GM19467 (cell line): ENCODE results near the gene GOLGA3.
A peak's percentile ranks its signal among the peaks of the same experiment; 100 is the strongest.
"Not testable (repeated sequence)": the region's sequence is repeated elsewhere in the genome, so short reads cannot be mapped to it uniquely, and the experiment has no call there.

Source experiments
- ATAC-seq: cut with Tn5 transposase; IDR thresholded peaks from one replicate; pipeline ENCODE4 v1.9.1; 2021; ENCODE audit warnings: mild to moderate bottlenecking, moderate library complexity; ENCODE audit not compliant: unreplicated experiment

Gene GOLGA3

DNA sequence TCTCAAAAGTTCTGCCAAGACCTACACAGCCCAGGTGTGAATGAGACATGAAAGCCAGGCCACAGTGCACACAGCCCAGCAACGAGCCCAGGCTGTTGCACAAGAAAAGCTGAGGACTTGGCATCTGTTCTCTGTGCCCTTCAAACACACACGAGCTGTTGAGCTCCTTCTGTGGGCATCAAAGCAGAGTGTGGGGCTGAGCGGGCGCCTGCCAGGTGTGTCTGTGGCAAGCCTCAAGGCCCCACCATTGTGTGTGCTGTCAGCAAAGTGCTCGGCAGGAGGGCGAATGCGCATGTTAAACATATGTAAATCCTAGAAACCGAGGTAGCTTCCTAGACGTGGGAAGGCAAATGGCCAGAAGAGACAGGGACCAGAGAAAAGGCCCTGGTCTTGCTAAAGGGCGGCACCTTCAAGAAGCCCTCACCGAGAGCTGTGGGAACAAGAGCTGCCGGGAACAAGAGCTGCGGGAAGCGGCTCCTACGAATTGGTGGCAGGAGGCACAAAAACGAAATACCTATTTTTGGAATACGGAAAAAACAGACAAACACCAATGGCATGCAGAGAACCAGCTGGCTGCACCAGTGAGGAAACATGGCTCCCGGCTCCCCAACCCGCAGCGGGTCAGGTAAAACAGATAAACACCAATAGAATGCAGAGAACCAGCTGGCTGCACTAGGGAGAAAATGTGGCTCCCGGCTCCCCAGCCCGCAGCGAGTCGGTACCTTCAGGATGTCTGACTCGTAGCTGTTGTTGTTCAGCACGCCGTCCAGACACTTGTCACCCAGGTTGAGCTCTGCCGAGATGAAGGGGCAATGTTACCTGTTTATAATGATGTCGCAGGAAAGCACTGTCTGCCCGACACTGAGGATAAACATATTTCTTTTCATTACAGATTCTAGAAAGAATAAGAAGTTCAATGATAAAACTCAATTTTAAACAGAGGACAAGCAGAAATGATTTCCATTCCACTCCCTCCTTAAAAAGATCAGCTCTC lies 19.0 kb upstream of the GOLGA3 start:
- no peak for ATAC-seq

DNA sequence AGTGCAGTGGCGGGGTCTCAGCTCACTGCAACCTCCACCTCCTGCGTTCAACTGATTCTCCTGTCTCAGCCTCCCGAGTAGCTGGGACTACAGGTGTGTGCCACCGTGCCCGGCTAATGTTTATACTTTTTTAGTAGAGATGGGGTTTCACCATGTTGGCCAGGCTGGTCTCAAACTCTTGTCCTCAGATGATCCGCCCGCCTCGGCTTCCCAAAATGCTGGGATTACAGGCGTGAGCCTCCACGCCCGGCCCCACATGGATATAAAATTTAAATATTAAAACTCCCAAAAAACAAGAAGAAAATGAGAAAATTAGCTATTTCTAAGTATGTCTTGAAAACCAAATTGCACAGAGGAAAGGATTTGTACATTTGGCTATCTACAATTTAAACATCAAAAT lies 16.0 kb upstream of the GOLGA3 start:
- not testable (repeated sequence) for ATAC-seq

DNA sequence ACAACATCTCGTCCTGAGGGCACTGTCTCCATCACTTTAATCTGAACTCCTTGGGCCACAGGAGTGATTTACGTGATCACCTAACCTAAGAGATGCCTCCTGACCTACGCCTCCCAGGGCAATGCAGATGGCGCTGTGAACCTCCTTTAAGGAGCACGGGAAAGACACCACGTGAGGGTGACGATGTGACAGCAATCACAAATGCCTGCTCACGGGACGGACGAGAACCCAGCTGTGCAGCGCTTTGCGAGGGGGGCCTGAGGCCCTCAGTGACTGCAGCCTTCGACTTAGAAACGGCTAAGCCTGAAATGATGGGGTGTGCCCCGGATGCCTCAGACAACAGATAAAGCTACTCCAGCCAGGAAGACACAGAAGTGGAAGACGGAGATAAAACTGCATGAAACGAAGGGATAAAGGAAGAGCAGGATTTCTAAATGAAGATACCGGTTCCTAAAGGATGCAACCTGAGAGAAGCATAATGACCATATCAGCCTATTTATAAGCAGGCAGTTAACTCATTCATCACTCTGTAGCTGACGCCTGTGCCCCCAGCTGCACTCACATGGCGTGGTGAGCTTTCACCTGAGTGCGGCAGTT lies 13.9 kb upstream of the GOLGA3 start:
- ATAC-seq: no peak

DNA sequence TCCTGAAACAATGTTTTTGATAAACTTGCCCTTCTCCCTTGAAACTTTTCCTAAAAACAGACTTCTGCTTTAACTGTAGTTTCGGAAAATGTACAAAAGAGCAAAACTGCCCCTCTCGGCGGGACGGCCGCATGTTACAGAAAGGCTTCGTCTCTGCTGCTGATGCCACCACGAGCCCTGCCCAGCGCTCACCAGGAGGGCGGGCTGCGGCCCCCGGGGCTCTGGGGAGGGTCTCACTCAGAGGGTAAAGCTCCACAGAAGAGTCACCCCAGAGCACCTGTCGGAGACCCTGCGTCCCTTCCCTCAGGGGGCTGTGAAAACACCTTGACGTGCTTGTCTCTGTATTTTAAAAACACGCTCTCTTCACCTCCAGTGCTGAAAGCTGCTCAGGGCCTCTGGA lies 12.5 kb upstream of the GOLGA3 start:
- ATAC-seq: no peak

DNA sequence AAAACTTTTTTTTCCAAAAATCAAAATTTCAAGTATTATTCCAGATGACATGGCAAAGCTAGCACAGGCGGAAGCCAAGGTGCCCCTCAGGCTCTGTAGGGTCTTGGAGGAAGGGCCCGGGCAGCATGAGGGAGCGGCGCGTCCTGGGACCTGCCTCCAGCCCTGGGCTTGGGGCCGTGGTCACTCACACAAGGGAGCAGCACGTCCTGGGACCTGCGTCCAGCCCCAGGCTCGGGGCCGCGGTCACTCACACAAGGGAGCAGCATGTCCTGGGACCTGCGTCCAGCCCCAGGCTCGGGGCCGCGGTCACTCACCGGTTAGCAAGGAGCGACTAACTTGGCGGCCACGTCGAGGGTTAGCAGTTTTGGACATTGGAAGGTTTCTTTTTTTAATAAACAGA lies 11.9 kb upstream of the GOLGA3 start:
- no peak for ATAC-seq

DNA sequence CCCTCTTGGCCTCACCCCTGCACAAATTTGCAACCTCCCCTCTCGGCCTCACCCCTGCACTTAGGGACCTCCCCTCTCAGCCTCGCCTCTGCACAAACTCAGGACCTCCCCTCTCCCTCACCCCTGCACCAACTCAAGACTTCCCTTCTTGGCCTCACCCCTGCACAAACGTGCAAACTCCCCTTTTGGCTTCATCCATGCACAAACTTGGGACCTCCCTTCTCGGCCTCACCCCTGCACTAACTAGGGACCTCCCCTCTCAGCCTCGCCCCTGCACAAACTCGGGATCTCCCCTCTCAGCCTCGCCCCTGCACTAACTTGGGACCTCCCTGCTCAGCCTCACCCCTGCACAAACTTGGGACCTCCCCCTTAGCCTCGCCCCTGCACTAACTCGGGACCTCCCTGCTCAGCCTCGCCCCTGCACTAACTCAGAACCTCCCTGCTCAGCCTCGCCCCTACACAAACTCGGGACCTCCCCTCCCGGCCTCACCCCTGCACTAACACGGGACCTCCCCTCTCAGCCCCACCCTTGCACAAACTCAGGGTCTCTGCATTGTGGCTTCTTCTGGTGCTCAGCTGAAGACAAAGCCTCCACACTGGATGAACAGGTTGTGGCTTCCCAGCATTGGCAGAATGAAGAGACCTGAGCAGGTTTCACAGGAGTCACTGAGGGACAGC lies 11.0 kb upstream of the GOLGA3 start:
- ATAC-seq: no peak

DNA sequence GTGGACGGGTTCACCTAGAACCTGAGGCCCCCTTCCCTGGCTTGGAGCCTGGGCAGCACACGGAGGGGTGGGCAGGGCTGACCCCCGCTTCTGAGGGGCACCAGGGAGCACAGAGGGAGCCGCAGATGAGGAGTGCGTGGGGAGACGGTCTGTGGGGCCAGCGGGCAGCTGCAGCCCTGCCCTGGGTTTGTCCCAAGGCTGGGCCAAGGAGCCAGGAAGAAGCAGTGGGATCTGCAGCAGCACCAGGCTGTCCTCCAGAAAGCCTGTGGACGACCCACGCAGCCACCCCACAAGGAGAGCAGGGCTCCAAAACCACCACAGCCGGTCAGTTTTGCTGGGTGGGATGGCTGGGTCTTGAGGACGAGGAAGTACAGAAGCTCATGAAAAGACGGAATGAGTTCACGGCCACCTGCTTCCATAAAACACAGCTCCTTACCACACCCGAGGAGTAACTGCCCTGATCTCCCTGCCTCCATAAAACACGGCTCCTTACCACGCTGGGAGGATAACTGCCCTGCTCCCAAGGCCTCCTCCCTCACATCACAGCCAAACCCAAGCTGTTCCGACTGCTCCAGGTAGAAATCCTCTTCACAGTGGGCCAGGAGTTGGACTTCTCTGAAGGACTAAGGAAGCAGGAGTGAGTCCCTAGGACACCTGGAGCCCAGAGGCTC lies 9.9 kb upstream of the GOLGA3 start:
- no peak for ATAC-seq

DNA sequence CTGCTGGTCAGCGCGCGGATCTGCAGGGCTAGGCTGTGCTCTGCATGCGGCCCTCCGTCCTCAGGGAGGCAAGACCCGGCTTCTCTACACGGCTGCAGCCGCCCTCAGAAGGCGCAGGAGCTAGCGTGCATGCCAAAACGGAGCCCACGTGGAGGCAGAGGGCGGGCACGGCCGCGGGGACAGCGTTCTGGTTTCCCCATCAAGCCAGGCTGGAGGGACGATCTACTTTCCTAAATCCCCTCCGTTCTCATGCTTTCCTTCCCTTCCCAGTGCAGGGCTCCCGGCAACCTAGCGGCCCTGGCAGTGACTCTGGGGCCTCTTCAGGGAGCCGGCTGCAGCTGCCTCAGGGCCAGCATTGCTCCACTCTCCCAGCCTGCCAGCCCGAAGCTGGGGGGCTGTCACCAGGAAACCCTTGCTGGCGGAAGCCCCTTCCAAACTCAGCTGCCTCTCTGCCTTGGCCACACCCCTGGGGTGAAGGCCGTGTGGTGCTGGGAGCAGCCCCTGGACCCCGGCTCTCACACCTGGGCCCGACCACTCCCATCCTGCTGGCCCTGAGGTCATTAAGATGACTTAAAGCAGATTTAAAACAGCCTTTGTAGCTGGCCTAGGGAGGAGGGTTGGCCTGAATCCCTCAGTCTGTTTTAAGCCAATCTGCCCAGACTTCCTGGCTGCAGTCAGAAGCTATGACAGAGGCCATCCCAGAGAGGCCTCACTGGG lies 9.2 kb upstream of the GOLGA3 start:
- ATAC-seq: no peak

DNA sequence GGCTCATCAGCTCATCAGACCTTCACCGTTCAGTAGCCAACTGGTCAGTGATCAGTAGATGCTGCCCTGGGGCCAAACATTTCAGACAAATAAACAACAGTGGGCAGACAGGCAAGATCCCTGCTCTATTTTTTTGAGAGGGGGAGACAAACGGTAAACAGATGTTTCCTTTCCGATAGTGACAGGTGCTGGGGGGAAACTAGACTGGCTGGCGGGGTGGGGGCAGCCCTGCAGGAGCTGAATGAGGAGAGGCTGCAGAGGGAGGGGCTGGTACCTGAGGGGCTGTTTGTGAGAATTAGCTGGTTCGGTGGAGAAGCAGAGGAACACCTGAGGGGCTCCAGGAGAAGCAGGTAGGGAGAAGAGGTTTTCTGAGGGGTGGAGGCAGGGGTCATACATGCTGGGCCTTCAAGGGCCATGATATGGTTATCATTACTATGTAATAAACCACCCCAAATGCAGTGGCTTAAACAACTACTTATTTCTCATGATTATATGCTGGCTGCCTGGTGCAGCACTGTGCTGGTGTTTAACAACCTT lies 8.2 kb upstream of the GOLGA3 start:
- no peak for ATAC-seq

DNA sequence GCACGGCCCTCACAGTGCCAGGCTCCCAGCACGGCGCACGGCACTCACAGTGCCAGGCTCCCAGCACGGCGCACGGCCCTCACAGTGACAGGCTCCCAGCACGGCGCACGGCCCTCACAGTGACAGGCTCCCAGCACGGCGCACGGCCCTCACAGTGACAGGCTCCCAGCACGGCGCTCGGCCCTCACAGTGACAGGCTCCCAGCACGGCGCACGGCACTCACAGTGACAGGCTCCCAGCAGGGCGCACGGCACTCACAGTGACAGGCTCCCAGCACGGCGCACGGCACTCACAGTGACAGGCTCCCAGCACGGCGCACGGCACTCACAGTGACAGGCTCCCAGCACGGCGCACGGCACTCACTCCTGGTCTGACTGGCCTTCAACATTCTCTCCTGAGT lies 7.6 kb upstream of the GOLGA3 start:
- ATAC-seq: not testable (repeated sequence)

DNA sequence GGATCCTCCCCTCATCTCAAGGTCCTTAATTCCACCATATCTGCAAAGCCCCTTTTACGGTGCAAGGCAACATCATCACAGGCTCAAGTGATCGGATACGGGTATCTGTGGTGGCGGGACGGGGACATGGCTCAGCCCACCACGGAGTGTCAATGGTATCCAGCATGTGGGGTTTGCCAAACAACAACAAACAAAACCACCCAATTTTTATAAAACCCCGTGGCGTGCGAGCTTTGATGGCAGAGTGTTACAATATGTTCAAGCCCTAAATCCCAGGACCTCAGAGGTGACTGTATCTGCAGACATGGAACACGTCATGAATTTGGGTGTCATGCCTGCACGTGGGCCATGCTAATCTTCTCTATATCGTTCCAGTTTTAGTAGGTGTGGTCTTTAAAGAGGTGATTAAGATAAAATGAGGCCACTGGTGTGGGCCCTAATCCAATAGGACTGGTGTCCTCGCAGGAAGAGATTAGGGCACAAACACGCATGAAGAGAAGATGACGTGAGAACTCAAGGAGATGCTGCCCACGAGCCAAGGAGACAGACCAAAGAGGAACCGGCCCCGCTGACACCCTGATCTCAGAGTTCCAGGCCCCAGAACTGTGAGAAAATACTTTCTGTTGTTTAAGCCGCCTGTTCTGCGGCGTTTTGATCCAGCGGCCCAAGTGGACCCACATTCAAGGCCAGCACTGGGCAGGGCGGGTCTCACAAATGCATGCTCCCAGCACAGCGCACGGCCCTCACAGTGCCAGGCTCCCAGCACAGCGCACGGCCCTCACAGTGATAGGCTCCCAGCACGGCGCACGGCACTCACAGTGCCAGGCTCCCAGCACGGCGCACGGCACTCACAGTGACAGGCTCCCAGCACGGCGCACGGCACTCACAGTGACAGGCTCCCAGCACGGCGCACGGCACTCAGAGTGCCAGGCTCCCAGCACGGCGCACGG lies 6.7 kb upstream of the GOLGA3 start:
- ATAC-seq: no peak

DNA sequence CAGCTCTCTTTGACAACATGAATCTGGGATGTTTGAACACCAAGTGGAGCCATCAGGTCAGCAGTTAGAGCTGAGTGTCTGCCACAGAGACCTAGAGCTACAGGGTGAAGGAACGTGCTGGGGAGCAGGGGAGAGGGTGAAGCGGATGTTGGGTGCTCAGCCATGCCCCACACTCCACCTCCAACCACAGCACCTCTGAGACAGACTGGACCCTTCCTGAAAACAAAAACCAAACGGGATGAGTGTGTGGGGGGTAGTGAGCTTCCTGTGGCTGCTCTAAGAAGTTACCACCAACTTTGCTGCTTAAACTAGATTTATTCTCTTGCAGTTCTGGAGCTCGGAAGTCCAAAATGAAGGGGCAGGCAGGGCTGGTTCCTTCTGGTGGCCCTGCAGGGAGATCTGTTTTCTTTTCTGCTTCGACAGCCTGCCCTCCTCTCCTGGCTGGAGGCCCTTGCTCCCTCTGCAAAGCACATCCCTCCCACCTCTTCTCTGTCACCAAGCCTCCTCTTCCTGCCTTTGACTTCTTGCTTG lies 5.6 kb upstream of the GOLGA3 start:
- ATAC-seq: no peak

DNA sequence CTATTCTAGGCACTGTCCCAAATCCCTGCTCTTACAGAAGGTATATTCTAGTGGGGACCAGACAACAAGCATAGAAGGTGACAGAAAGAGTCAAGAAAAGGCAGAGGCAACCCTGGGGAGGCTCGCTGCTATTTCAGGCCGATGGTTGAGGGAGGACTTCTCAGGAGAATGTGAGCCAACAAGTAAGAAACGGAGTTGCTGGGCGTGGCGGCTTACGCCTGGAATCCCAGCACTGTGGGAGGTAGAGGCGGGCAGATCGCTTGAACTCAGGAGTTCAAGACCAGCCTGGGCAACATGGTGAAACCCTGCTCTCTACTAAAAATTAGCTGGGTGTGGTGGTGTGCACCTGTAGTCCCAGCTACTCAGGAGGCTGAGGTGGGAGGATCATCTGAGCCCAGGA lies 4.7 kb upstream of the GOLGA3 start:
- ATAC-seq: no peak

DNA sequence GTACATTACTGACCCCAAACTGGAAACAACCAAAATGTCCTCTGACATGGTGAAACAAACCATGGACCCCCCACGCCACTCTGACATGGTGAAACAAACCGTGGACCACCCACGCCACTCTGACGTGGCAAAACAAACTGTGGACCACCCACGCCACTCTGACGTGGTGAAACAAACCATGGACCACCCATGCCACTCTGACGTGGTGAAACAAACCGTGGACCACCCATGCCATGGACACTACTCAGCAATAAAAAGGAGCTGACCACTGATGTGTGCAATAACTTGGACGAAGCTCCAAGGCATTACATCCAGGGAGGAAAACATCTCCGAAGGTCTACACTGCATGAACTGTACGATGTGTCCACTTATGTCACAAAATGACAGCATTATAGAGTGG lies 3.1 kb upstream of the GOLGA3 start:
- no peak for ATAC-seq

DNA sequence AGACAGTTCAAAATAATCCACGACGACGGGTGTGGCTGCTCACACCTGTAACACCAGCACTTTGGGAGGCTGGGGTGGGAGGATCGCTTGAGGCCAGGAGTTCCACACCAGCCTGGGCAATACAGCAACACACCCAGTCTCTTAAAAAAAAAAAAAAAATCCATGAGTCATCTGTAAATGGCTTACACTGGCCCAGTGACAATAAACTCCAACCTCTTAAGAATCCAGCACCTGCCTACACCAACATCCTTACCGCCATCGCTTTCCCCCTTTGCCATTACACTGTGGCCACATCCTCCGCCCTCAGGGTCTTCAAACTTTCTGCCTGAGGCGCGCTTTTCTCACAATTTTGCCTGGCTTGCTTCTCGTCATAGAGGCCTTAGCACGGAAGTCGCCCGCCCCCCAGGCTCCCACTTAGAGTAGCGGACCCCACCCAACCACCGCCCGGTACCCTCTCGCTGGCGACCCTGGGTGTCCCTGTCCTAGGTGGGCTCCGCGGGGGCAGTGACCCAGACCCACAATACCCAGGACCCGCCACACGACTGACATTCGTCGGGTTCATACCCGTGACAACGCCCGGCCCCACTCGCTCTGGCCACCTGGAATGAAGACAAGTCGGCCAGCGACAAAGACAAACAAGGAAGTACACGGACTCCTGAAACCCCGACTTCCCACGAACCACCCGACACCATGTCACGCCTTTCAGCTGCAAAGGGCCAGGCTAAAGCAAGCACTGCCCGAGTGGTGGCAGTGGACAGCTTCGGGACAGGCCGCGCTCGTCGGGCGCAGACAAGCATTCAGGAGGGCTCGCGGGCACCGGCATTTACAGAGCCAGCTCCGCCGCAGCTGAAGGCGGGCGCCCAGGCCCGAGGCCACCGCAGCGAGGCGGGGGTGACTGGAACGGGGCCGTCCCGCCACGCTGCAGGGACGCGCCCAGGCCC lies 636 bp downstream of the GOLGA3 start:
- peak; percentile 22 for ATAC-seq

DNA sequence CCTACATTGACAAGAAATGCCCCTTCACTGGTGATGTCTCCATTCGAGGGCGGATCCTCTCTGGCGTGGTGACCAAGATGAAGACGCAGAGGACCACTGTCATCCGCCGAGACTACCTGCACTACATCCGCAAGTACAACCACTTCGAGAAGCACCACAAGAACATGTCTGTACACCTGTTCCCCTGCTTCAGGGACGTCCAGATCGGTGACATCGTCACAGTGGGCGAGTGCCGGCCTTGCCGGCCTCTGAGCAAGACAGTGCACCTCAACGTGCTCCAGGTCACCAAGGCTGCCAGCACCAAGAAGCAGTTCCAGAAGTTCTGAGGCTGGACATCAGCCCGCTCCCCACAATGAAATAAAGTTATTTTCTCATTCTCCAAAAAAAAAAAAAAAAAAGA lies 2.8 kb downstream of the GOLGA3 start:
- ATAC-seq: no peak

DNA sequence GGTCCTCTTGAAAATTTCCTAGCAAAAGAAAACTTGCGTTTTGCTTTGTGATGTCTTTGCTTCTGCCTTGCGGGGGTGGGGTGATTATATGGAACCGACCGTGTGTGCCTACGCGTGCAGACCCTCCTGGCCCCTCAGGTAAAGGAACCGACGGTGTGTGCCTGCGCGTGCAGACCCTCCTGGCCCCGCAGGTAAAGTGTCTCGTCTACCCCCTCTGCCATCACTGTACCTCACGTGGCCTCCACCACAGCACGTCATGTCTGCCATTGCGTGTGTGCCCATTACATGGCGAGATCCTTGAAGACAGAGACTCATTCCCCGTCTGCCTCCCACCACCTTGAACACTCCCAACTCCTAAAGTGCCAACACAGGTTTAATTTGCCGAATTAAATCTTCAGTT lies 3.6 kb downstream of the GOLGA3 start:
- ATAC-seq: no peak

DNA sequence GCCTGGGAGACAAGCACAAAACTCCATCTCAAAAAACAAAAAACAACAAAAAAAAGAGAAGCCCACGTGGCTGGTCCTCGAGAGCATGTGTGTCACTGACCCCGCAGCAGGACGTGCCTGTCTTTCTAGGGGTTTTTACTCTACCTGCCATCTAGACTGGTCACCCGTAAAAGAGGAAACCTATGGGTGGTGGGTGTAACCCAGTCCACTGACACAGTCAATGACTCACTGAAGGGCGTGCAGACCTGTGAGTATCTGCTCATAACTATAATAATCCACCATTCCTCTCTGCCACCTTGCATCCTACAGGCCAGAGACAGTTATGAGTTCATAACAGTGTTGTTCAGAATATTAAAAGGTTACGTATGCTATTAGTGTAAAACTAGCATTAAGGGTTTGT lies 4.6 kb downstream of the GOLGA3 start:
- no peak for ATAC-seq
